Activated CD4-positive, alpha-beta memory T cell treated with anti-CD3 and anti-CD28 coated beads, Interleukin-2, amount 10 ng/mL, durations not matched to agents 7 days and 5 days (primary cell): ENCODE results near the gene FOXN3. TPM values are rescaled to one million over a fixed set of nuclear protein-coding genes. Genes with fewer than 3 reads are reported as not detected.
"Not testable (repeated sequence)": the region's sequence is repeated elsewhere in the genome, so short reads cannot be mapped to it uniquely, and the experiment has no call there.

Experiments used
- CTCF ChIA-PET: fragments of 350-600 bp; sonication (Branson Sonifier 250); formaldehyde crosslinking; loops from one replicate; lab custom pipeline; 2021; ENCODE audit warnings: antibody characterized with exemption, inconsistent platforms; lab: Charles Lee
- POLR2A ChIA-PET: fragments of 350-600 bp; sonication (Branson Sonifier 250); formaldehyde crosslinking; loops from one replicate; lab custom pipeline; 2021; ENCODE audit warnings: antibody characterized with exemption; lab: Charles Lee
- DNase-seq: peaks from one replicate; pipeline ENCODE4 v3.0.0-alpha.2; 2020
- H3K27ac Mint-ChIP-seq: one replicate; pipeline ENCODE4 v1.8.0; 2021; ENCODE audit warnings: mild to moderate bottlenecking, mixed read lengths
- H3K27me3 Mint-ChIP-seq: one replicate; pipeline ENCODE4 v1.8.0; 2021; ENCODE audit warnings: mixed read lengths
- H3K36me3 Mint-ChIP-seq: one replicate; pipeline ENCODE4 v1.8.0; 2021; ENCODE audit warnings: low read depth, mixed read lengths
- H3K4me1 Mint-ChIP-seq: one replicate; pipeline ENCODE4 v1.8.0; 2021; ENCODE audit warnings: mixed read lengths
- H3K4me3 Mint-ChIP-seq: one replicate; pipeline ENCODE4 v1.8.0; 2021; ENCODE audit warnings: mild to moderate bottlenecking, mixed read lengths
- H3K9me3 Mint-ChIP-seq: one replicate; pipeline ENCODE4 v1.8.0; 2021; ENCODE audit warnings: mixed read lengths
- total RNA-seq, 2 experiments: library from RNA; stranded (reverse); gene quantifications; one replicate each; pipeline ENCODE4 v1.2.3, GENCODE V29; 2021

FOXN3 gene
- total RNA-seq, 2 experiments from 2014 or later = 73.1 to 78.3 TPM

GRCh38 chr14:89303456-89304435 is 113.3 kb downstream of the FOXN3 start:
- Mint-ChIP-seq H3K9me3 (no peaks in the 10 kb centered on the region), H3K27me3 (no peaks in the 10 kb centered on the region), H3K4me1 (peaks cover 31% of the 10 kb centered on the region), H3K36me3 (peaks cover 17% of the 10 kb centered on the region), H3K4me3 (no peak overlapping the region), H3K27ac (no peak overlapping the region)
- DNase-seq = no peak
- ChIA-PET POLR2A (no interaction called here), CTCF (no interaction called here)

GRCh38 chr14:89302396-89302950 is 114.6 kb downstream of the FOXN3 start:
- ChIA-PET POLR2A (interaction anchor here (0.6 kb wide), 1 partner anchor 423 kb away, joined by 3 read pairs; no protein-coding TSS in a partner anchor), CTCF (no interaction called here)
- Mint-ChIP-seq H3K4me1 (peaks cover 31% of the 10 kb centered on the region), H3K36me3 (peaks cover 19% of the 10 kb centered on the region), H3K27ac (no peak overlapping the region), H3K9me3 (no peaks in the 10 kb centered on the region), H3K27me3 (no peaks in the 10 kb centered on the region), H3K4me3 (no peak overlapping the region)
- DNase-seq = no peak

GRCh38 chr14:89299587-89299986 is 117.4 kb downstream of the FOXN3 start:
- no peak overlapping the region for H3K27ac Mint-ChIP-seq

GRCh38 chr14:89298056-89298834 is 118.8 kb downstream of the FOXN3 start:
- Mint-ChIP-seq H3K36me3 (peaks cover 16% of the 10 kb centered on the region), H3K4me1 (peaks cover 12% of the 10 kb centered on the region), H3K9me3 (no peaks in the 10 kb centered on the region), H3K27me3 (no peaks in the 10 kb centered on the region), H3K4me3 (no peak overlapping the region), H3K27ac (no peak overlapping the region)
- DNase-seq = no peak
- CTCF ChIA-PET = no interaction called here
- POLR2A ChIA-PET = no interaction called here

More at GRCh38 chr14:89299587-89299986, 117.4 kb downstream of the FOXN3 start:
- H3K27me3 Mint-ChIP-seq = no peaks in the 10 kb centered on the region
- H3K4me3 Mint-ChIP-seq = no peak overlapping the region
- POLR2A ChIA-PET = no interaction called here
- DNase-seq = no peak
- peaks cover 19% of the 10 kb centered on the region for H3K36me3 Mint-ChIP-seq
- H3K9me3 Mint-ChIP-seq = no peaks in the 10 kb centered on the region
- peaks cover 23% of the 10 kb centered on the region for H3K4me1 Mint-ChIP-seq
- CTCF ChIA-PET = no interaction called here

- POLR2A ChIA-PET = no interaction called here
- H3K27ac Mint-ChIP-seq = no peak overlapping the region
- H3K4me1 Mint-ChIP-seq = peaks cover 2% of the 10 kb centered on the region
- no peaks in the 10 kb centered on the region for H3K9me3 Mint-ChIP-seq
- no peaks in the 10 kb centered on the region for H3K27me3 Mint-ChIP-seq
- H3K4me3 Mint-ChIP-seq = no peak overlapping the region
- no peak for DNase-seq
- H3K36me3 Mint-ChIP-seq = peaks cover 9% of the 10 kb centered on the region
- CTCF ChIA-PET = no interaction called here
These were observed 120.7 kb downstream of the FOXN3 start for GRCh38 chr14:89296281-89296745.

- no peaks in the 10 kb centered on the region for H3K27me3 Mint-ChIP-seq
- H3K4me1 Mint-ChIP-seq = no peaks in the 10 kb centered on the region
- no peak overlapping the region for H3K27ac Mint-ChIP-seq
- no peaks in the 10 kb centered on the region for H3K9me3 Mint-ChIP-seq
- no peak for DNase-seq
- ChIA-PET POLR2A (no interaction called here), CTCF (no interaction called here)
- no peak overlapping the region for H3K4me3 Mint-ChIP-seq
- peaks cover 5% of the 10 kb centered on the region for H3K36me3 Mint-ChIP-seq
These were observed 122.2 kb downstream of the FOXN3 start for GRCh38 chr14:89294872-89295271.

- H3K36me3 Mint-ChIP-seq, H3K27ac Mint-ChIP-seq, POLR2A ChIA-PET, H3K4me3 Mint-ChIP-seq, H3K9me3 Mint-ChIP-seq, H3K4me1 Mint-ChIP-seq, CTCF ChIA-PET, H3K27me3 Mint-ChIP-seq, DNase-seq: not testable (repeated sequence)
These were observed 122.6 kb downstream of the FOXN3 start for GRCh38 chr14:89294469-89294868.

- Mint-ChIP-seq H3K27me3 (no peaks in the 10 kb centered on the region), H3K4me3 (no peak overlapping the region), H3K36me3 (peaks cover 2% of the 10 kb centered on the region), H3K9me3 (no peaks in the 10 kb centered on the region), H3K4me1 (no peaks in the 10 kb centered on the region), H3K27ac (no peak overlapping the region)
- ChIA-PET CTCF (no interaction called here), POLR2A (no interaction called here)
- DNase-seq = no peak
These were observed 123.0 kb downstream of the FOXN3 start for GRCh38 chr14:89294060-89294459.

- no peaks in the 10 kb centered on the region for H3K27me3 Mint-ChIP-seq
- DNase-seq = no peak
- ChIA-PET CTCF (no interaction called here), POLR2A (no interaction called here)
- no peak overlapping the region for H3K4me3 Mint-ChIP-seq
- no peak overlapping the region for H3K27ac Mint-ChIP-seq
- H3K36me3 Mint-ChIP-seq = peaks cover 2% of the 10 kb centered on the region
- no peaks in the 10 kb centered on the region for H3K9me3 Mint-ChIP-seq
- H3K4me1 Mint-ChIP-seq = no peaks in the 10 kb centered on the region
These were observed 123.6 kb downstream of the FOXN3 start for GRCh38 chr14:89293314-89293916.

- H3K4me1 Mint-ChIP-seq = no peaks in the 10 kb centered on the region
- H3K36me3 Mint-ChIP-seq = no peaks in the 10 kb centered on the region
- no peak for DNase-seq
- POLR2A ChIA-PET = no interaction called here
- CTCF ChIA-PET = no interaction called here
- no peak overlapping the region for H3K27ac Mint-ChIP-seq
- H3K27me3 Mint-ChIP-seq = no peaks in the 10 kb centered on the region
- no peak overlapping the region for H3K4me3 Mint-ChIP-seq
- H3K9me3 Mint-ChIP-seq = no peaks in the 10 kb centered on the region
These were observed 124.3 kb downstream of the FOXN3 start for GRCh38 chr14:89292579-89293313.

- no peaks in the 10 kb centered on the region for H3K27me3 Mint-ChIP-seq
- peaks cover 6% of the 10 kb centered on the region for H3K4me1 Mint-ChIP-seq
- no peak overlapping the region for H3K4me3 Mint-ChIP-seq
- DNase-seq = no peak
- H3K9me3 Mint-ChIP-seq = no peaks in the 10 kb centered on the region
- no peaks in the 10 kb centered on the region for H3K36me3 Mint-ChIP-seq
- ChIA-PET CTCF (no interaction called here), POLR2A (no interaction called here)
- no peak overlapping the region for H3K27ac Mint-ChIP-seq
These were observed 125.6 kb downstream of the FOXN3 start for GRCh38 chr14:89291351-89291940.

GRCh38 chr14:89290813-89291212 is 126.2 kb downstream of the FOXN3 start:
- Mint-ChIP-seq H3K4me1 (peaks cover 6% of the 10 kb centered on the region), H3K36me3 (no peaks in the 10 kb centered on the region), H3K9me3 (no peaks in the 10 kb centered on the region), H3K27me3 (no peaks in the 10 kb centered on the region), H3K4me3 (no peak overlapping the region), H3K27ac (no peak overlapping the region)
- no peak for DNase-seq
- POLR2A ChIA-PET = no interaction called here
- CTCF ChIA-PET = no interaction called here
